K562 (cell line): ENCODE data around the gene DPP10. TPM values are rescaled to one million over a fixed set of nuclear protein-coding genes. Genes with fewer than 3 reads are reported as not detected.

ENCODE experiments used
- ATAC-seq: fragments of 200-7000 bp; cut with Tn5 transposase; 3 replicates; pipeline ENCODE4 v1.9.1; 2020; ENCODE audit warnings: moderate library complexity
- BruUV-seq: library from RNA; stranded (reverse); fragments of 400-500 nt; replicated peaks from 2 replicates; lab custom pipeline; 2021; lab: Mats Ljungman, UMichigan
- CTCF ChIA-PET: fragments of 300-600 bp; formaldehyde crosslinking; extraction: SDS; loops from one replicate; lab custom pipeline; 2021; ENCODE audit warnings: low intra/inter-chr PET ratio; lab: Yijun Ruan, JAX
- POLR2A ChIA-PET: fragments of 300-600, 350-650 bp; sonication (Branson Sonifier 250); formaldehyde crosslinking; extraction: SDS; loops from one replicate; lab custom pipeline; 2021; ENCODE audit warnings: antibody characterized with exemption, inconsistent platforms; lab: Yijun Ruan, JAX
- DNase-seq, 4 experiments: peaks; one replicate each; pipeline versions ENCODE4 v3.0.0 to v3.0.0-alpha.2; 2011 to 2018; ENCODE audit warnings: low spot score in 3 of 4, mixed read lengths in 3 of 4; ENCODE audit errors: extremely low read depth in 1 of 4
- FAIRE-seq: peaks from 2 replicates; lab custom pipeline; 2011; peaks lifted over from hg19 to GRCh38; lab: Jason Lieb, UNC
- H2AFZ ChIP-seq: 2 replicates; pipeline ENCODE4 v1.6.0; 2011; ENCODE audit warnings: low read depth, low read length, control low read depth, inconsistent platforms
- H3K27ac ChIP-seq: fragments of 200-600 bp; 3 replicates; pipeline ENCODE4 v1.8.0; 2011; ENCODE audit warnings: low read depth, mild to moderate bottlenecking, control low read depth, inconsistent platforms, low read length, moderate library complexity, mixed read lengths; ENCODE audit errors: extremely low read depth
- H3K27me3 ChIP-seq, 2 experiments: fragments of 300-600 bp in 1 of 2; 2 replicates in 1 of 2; 3 replicates in 1 of 2; pipeline versions ENCODE4 v1.6.0 to v1.8.0; 2011; ENCODE audit warnings: inconsistent platforms in 2 of 2, low read length in 2 of 2, mild to moderate bottlenecking in 1 of 2, mixed read lengths in 1 of 2, moderate library complexity in 1 of 2; ENCODE audit not compliant: control insufficient read depth in 2 of 2, insufficient read depth in 2 of 2
- H3K36me3 ChIP-seq: fragments of 300-600 bp; 3 replicates; pipeline ENCODE4 v1.8.0; 2011; ENCODE audit warnings: mild to moderate bottlenecking, low read length, inconsistent platforms; ENCODE audit not compliant: control insufficient read depth, insufficient read depth
- H3K4me1 ChIP-seq, 2 experiments: fragments of 200-600 bp in 1 of 2; replicated peaks in 1 of 2; 2 replicates in 1 of 2; 3 replicates in 1 of 2; pipeline versions ENCODE4 v1.5.1 to v1.8.0; 2011; ENCODE audit warnings: inconsistent platforms in 2 of 2, low read length in 2 of 2, mild to moderate bottlenecking in 1 of 2, mixed read lengths in 1 of 2, moderate library complexity in 1 of 2; ENCODE audit not compliant: control insufficient read depth in 2 of 2, insufficient read depth in 2 of 2
- H3K4me2 ChIP-seq: 2 replicates; pipeline ENCODE4 v1.6.1; 2011; ENCODE audit warnings: low read length, control low read depth, inconsistent platforms, mixed read lengths; ENCODE audit not compliant: insufficient read depth
- H3K4me3 ChIP-seq: fragments of 200-600 bp; sonication (generic), shearing (Covaris generic); 2 replicates; pipeline ENCODE4 v1.5.1; 2016; ENCODE audit warnings: control low read depth, inconsistent platforms
- H3K79me2 ChIP-seq: fragments of 200-600 bp; 3 replicates; pipeline ENCODE4 v1.8.0; 2011; ENCODE audit warnings: low read length, inconsistent platforms; ENCODE audit not compliant: control insufficient read depth, insufficient read depth
- H3K9ac ChIP-seq, 2 experiments: 2 replicates each; pipeline versions ENCODE4 v1.6.0 to v1.6.1; 2011; ENCODE audit warnings: low read depth in 2 of 2, low read length in 2 of 2, control low read depth in 1 of 2, inconsistent platforms in 1 of 2, mild to moderate bottlenecking in 1 of 2, mixed read lengths in 1 of 2; ENCODE audit not compliant: insufficient read depth in 1 of 2
- H3K9me1 ChIP-seq: one replicate; pipeline ENCODE4 v1.6.0; 2011; ENCODE audit warnings: inconsistent platforms, mild to moderate bottlenecking, low read length, moderate library complexity; ENCODE audit not compliant: control insufficient read depth, insufficient read depth
- H3K9me3 ChIP-seq: replicated peaks from 2 replicates; pipeline ENCODE4 v1.5.1; 2011; ENCODE audit warnings: low read depth, low read length, inconsistent platforms; ENCODE audit not compliant: control insufficient read depth, insufficient read depth
- H4K20me1 ChIP-seq: replicated peaks from 2 replicates; pipeline ENCODE4 v1.6.1; 2011; ENCODE audit warnings: low read length, inconsistent platforms, mixed read lengths; ENCODE audit not compliant: control insufficient read depth, insufficient read depth
- BDP1 ChIP-seq: IDR thresholded peaks from 3 replicates; pipeline ENCODE4 v1.6.1; 2011; ENCODE audit not compliant: insufficient read length, insufficient read depth
- BHLHE40 ChIP-seq: IDR thresholded peaks from 2 replicates; pipeline ENCODE4 v1.6.1; 2011; ENCODE audit warnings: low read length, improper control_type of control experiment
- COPS2 ChIP-seq: fragments of 450-650 bp; conservative IDR thresholded peaks from 2 replicates; pipeline ENCODE4 v1.6.1; 2016; ENCODE audit warnings: mild to moderate bottlenecking, moderate library complexity
- FOXJ3 ChIP-seq: sonication (generic); formaldehyde crosslinking; IDR thresholded peaks from 2 replicates; pipeline ENCODE4 v1.4.0; 2020; ENCODE audit warnings: mild to moderate bottlenecking, missing genetic modification reagents
- GATAD2A ChIP-seq: fragments of 450-650 bp; IDR thresholded peaks from 2 replicates; pipeline ENCODE4 v1.6.1; 2017
- LCOR ChIP-seq: sonication (generic); formaldehyde crosslinking; IDR thresholded peaks from 2 replicates; pipeline ENCODE4 v1.8.0; 2022; ENCODE audit warnings: mild to moderate bottlenecking, missing genetic modification reagents
- SMAD4 ChIP-seq: fragments of 250-450 bp; sonication (Bioruptor Pico); conservative IDR thresholded peaks from 2 replicates; pipeline ENCODE4 v1.8.0; 2021; ENCODE audit warnings: inconsistent platforms, mild to moderate bottlenecking, moderate library complexity
- SMARCB1 ChIP-seq: IDR thresholded peaks from 2 replicates; pipeline ENCODE4 v1.6.1; 2011; ENCODE audit warnings: improper control_type of control experiment, low read depth; ENCODE audit not compliant: insufficient read length
- STAT5B ChIP-seq: fragments of 250-450 bp; sonication (Bioruptor Pico); IDR thresholded peaks from 2 replicates; pipeline ENCODE4 v1.8.0; 2021; ENCODE audit warnings: mild to moderate bottlenecking, inconsistent platforms
- TAF7 ChIP-seq: fragments of 450-650 bp; IDR thresholded peaks from 2 replicates; pipeline ENCODE4 v1.6.1; 2016; ENCODE audit warnings: missing genetic modification characterization, missing compliant biosample characterization
- ZNF696 ChIP-seq: fragments of 250-450 bp; sonication (Bioruptor Pico); conservative IDR thresholded peaks from 2 replicates; pipeline ENCODE4 v1.4.0; 2020; ENCODE audit warnings: mild to moderate bottlenecking, moderate library complexity
- WGBS: fragments of 100-300 bp; shearing (Covaris generic); methylation state at CpG from one replicate; pipeline ENCODE4 v1.1.6; 2016; ENCODE audit warnings: low coverage, mixed read lengths; ENCODE audit not compliant: insufficient coverage; ENCODE audit errors: missing lambda C conversion rate; 5-methylcytosine and 5-hydroxymethylcytosine counted together
- in situ Hi-C: fragments of 300-500 bp; cut with MboI; formaldehyde crosslinking; loops from 4 replicates; pipeline ENCODE4 v1.15.0; 2018; ENCODE audit warnings: inconsistent platforms, mixed read lengths
- intact Hi-C: fragments of 100-400 bp; cut with micrococcal nuclease; formaldehyde crosslinking; loops from 2 replicates; pipeline ENCODE4 v1.14.2; 2022
- polyA plus RNA-seq, 8 experiments: library from polyadenylated mRNA; depleted of rRNA in 4 of 8; stranded (reverse) in 5 of 8; unstranded in 3 of 8; fragments of >200 nt; fragmentation: Nextera tagmentation in 2 of 8; fragmentation: Illumina TruSeq in 1 of 8; extraction: Ambion mirVana in 2 of 8; extraction: Trizol in 1 of 8; gene quantifications; 2 replicates each; pipeline versions ENCODE4 v1.2.1 to v1.2.3, GENCODE V29; 2011 to 2014; ENCODE audit warnings: inconsistent platforms in 1 of 8, missing spikeins in 1 of 8
- total RNA-seq, 7 experiments: library from RNA; depleted of rRNA in 6 of 7; stranded (reverse); fragments of >200 nt in 6 of 7; fragmentation: Illumina TruSeq in 2 of 7; extraction: Trizol in 2 of 7; gene quantifications; 2 replicates each; pipeline versions ENCODE4 v1.2.1 to v1.2.3, GENCODE V29; 2011 to 2021; ENCODE audit warnings: low replicate concordance in 1 of 7
- TF ChIP-seq, protein P1 (sequence below), 2 experiments: fragments of 250-450 bp in 1 of 2; fragments of 450-650 bp in 1 of 2; sonication (Bioruptor Pico) in 1 of 2; IDR thresholded peaks; 2 replicates each; pipeline versions ENCODE4 v1.6.1 to v1.8.0; 2016 to 2021; ENCODE audit warnings: mild to moderate bottlenecking in 2 of 2, moderate library complexity in 2 of 2, missing compliant biosample characterization in 1 of 2, missing genetic modification characterization in 1 of 2
- TF ChIP-seq, protein P2 (sequence below), 2 experiments: fragments of 450-650 bp; IDR thresholded peaks; 2 replicates each; pipeline ENCODE4 v1.6.1; 2016; ENCODE audit warnings: mild to moderate bottlenecking in 2 of 2, borderline replicate concordance in 1 of 2, low read depth in 1 of 2, moderate library complexity in 1 of 2
- TF ChIP-seq, protein P3 (sequence below): sonication (generic); formaldehyde crosslinking; IDR thresholded peaks from 2 replicates; pipeline ENCODE4 v1.8.0; 2022; ENCODE audit warnings: missing genetic modification reagents, mild to moderate bottlenecking, borderline replicate concordance

DPP10 gene
- total and polyA plus RNA-seq, 9 of the 15 experiments (the other 6 are each of a cell fraction or from before 2014, with no cell fraction given), result not detected

DNA sequence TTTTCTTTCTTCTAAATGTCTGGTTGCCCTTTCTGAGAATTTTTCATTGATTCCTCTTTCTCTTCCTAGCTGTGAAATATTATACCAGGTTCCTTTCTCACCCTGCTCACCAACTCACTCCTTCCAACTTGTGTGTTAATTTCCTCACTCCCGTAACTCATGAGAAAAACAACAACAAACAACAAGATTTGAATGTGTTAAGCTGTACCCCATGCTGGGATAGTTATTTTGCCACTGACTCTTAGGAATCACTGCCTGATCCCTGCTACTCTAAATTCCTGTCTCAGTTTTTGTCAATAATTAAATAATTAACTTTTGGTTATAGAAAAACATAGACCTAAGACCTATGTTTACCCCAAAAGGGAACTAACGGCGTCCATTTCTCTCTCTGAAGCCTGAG, 242.7 kb downstream of the DPP10 start:
- Histone ChIP-seq H3K79me2 (no peaks in the 10 kb centered on the region), H3K4me3 (no peak overlapping the region), H4K20me1 (no peaks in the 10 kb centered on the region), H3K9ac (no peak overlapping the region), H3K9me3 (no peaks in the 10 kb centered on the region), H2AFZ (no peak overlapping the region), H3K9me1 (no peaks in the 10 kb centered on the region), H3K27me3 (no peaks in the 10 kb centered on the region)
- in situ Hi-C loops, result no loop called here
- CTCF ChIA-PET, result no interaction called here
- no peak for DNase-seq
- no TSS peak for BruUV-seq
- POLR2A ChIA-PET, result no interaction called here
- TF ChIP-seq ZNF696 (CRISPR knock-in tag) (no peak), SMAD4 (no peak), SMARCB1 (no peak), BHLHE40 (no peak), COPS2 (no peak), FOXJ3 (CRISPR knock-in tag) (no peak), TAF7 (tag) (no peak), BDP1 (no peak), LCOR (CRISPR knock-in tag) (no peak), GATAD2A (no peak), STAT5B (CRISPR knock-in tag) (no peak)
- TF ChIP-seq, protein P1, sequence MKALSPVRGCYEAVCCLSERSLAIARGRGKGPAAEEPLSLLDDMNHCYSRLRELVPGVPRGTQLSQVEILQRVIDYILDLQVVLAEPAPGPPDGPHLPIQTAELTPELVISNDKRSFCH (CRISPR knock-in tag; IDR thresholded peaks at IDR 0.05), result no peak
- TF ChIP-seq, protein P1 (tag; IDR thresholded peaks at IDR 0.05), result no peak
- TF ChIP-seq, protein P2, sequence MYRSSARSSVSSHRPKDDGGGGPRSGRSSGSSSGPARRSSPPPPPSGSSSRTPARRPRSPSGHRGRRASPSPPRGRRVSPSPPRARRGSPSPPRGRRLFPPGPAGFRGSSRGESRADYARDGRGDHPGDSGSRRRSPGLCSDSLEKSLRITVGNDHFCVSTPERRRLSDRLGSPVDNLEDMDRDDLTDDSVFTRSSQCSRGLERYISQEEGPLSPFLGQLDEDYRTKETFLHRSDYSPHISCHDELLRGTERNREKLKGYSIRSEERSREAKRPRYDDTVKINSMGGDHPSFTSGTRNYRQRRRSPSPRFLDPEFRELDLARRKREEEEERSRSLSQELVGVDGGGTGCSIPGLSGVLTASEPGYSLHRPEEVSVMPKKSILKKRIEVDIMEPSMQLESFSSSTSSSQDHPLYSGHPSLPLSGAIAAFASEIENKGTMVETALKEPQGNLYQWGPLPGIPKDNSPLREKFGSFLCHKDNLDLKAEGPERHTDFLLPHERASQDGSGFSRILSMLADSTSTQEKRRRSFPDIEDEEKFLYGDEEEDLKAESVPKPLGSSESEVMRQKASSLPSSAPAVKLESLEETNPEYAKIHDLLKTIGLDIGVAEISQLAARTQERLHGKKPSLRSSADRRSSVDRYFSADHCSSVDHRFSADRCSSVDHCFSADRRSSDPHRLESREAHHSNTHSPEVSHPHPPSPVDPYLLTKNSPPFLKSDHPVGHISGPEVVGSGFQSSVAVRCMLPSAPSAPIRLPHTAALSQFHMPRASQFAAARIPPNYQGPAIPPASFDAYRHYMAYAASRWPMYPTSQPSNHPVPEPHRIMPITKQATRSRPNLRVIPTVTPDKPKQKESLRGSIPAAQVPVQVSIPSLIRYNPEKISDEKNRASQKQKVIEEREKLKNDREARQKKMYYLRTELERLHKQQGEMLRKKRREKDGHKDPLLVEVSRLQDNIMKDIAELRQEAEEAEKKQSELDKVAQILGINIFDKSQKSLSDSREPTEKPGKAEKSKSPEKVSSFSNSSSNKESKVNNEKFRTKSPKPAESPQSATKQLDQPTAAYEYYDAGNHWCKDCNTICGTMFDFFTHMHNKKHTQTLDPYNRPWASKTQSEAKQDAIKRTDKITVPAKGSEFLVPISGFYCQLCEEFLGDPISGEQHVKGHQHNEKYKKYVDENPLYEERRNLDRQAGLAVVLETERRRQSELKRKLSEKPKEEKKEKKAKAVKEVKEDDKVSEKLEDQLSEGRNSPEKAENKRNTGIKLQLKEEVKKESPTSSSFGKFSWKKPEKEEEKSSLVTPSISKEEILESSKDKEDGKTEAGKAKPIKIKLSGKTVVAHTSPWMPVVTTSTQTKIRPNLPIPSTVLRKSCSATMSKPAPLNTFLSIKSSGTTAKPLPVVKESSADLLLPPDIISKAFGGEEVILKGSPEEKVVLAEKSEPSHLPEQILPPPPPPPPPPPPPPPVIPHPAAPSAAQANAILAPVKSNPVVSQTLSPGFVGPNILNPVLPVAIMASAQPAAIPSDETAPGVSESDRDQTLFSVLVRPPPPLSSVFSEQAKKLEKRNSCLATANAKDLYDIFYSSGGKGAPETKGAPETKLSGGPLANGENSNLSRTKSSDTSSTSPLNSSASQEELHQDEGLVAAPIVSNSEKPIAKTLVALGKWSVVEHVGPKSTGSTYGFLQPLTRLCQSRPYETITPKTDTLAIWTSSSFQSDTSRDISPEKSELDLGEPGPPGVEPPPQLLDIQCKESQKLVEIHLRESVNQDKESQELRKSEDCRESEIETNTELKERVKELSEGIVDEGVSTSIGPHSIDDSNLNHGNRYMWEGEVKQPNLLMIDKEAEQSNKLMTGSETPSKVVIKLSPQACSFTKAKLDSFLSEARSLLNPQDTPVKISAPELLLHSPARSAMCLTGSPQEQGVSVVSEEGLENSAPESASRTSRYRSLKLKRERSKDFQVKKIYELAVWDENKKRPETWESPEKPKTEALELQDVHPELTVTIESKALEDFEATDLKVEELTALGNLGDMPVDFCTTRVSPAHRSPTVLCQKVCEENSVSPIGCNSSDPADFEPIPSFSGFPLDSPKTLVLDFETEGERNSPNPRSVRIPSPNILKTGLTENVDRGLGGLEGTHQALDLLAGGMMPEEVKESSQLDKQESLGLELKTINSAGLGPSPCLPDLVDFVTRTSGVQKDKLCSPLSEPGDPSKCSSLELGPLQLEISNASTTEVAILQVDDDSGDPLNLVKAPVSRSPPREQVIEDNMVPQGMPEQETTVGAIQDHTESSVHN (IDR thresholded peaks at IDR 0.05; ENCODE audit: borderline replicate concordance in 1 of 2, low read depth in 1 of 2), result no peak
- TF ChIP-seq, protein P3, sequence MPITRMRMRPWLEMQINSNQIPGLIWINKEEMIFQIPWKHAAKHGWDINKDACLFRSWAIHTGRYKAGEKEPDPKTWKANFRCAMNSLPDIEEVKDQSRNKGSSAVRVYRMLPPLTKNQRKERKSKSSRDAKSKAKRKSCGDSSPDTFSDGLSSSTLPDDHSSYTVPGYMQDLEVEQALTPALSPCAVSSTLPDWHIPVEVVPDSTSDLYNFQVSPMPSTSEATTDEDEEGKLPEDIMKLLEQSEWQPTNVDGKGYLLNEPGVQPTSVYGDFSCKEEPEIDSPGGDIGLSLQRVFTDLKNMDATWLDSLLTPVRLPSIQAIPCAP (CRISPR knock-in tag), result no peak
- TF ChIP-seq, all 486 proteins: peak for 0
- no peaks in the 10 kb centered on the region for H3K4me1 ChIP-seq
- no peaks in the 10 kb centered on the region for H3K36me3 ChIP-seq
- FAIRE-seq, result no peak
- intact Hi-C loops, result no loop called here
- H3K27ac ChIP-seq, result no peak overlapping the region
- no peak for ATAC-seq
- no peak overlapping the region for H3K4me2 ChIP-seq
- WGBS, result 0% methylated on average over 3 of the region's 3 CpGs
